Ovary (tissue), 10 donors: ENCODE results near the gene ADGB. TPM values are rescaled to one million over a fixed set of nuclear protein-coding genes. Genes with fewer than 3 reads are reported as not detected.

Experiments
- DNase-seq, 5 donors: peaks; one replicate each; pipeline ENCODE4 v3.0.0-alpha.2; 2019 to 2020
- H3K27ac ChIP-seq, 2 donors: fragments of 200-600 bp; one replicate each; pipeline versions ENCODE4 v1.5.1 to v1.8.0; 2019 to 2022
- H3K27me3 ChIP-seq: fragments of 200-600 bp; one replicate; pipeline ENCODE4 v1.8.0; 2022
- H3K36me3 ChIP-seq: fragments of 200-600 bp; sonication (generic); one replicate; pipeline ENCODE4 v1.5.1; 2019
- H3K4me1 ChIP-seq: one replicate; pipeline ENCODE4 v1.8.1; 2013; ENCODE audit warnings: mild to moderate bottlenecking, moderate library complexity; ENCODE audit not compliant: insufficient read depth
- H3K4me3 ChIP-seq: fragments of 200-600 bp; sonication (generic); one replicate; pipeline ENCODE4 v1.5.1; 2017
- H3K9me3 ChIP-seq, 2 donors: fragments of 200-600 bp in 1 of 2; sonication (generic) in 1 of 2; one replicate each; pipeline versions ENCODE4 v1.5.1 to v1.8.1; 2013 to 2019; ENCODE audit warnings: mild to moderate bottlenecking in 1 of 2, moderate library complexity in 1 of 2
- CTCF ChIP-seq, 3 donors: fragments of 450-650 bp in 2 of 3; fragments of 200-600 bp in 1 of 3; IDR thresholded peaks; one replicate each; pipeline versions ENCODE4 v1.5.1 to v1.8.0; 2016 to 2022; ENCODE audit warnings: antibody characterized with exemption in 3 of 3, mild to moderate bottlenecking in 1 of 3
- EP300 ChIP-seq: sonication (generic); formaldehyde crosslinking; IDR thresholded peaks from one replicate; pipeline ENCODE4 v1.6.1; 2017; ENCODE audit warnings: antibody characterized with exemption
- POLR2A ChIP-seq: fragments of 450-650 bp; IDR thresholded peaks from one replicate; pipeline ENCODE4 v1.6.1; 2017; ENCODE audit warnings: antibody characterized with exemption, mild to moderate bottlenecking, moderate library complexity
- WGBS, 3 donors: extraction: QIAGEN DNeasy Blood & Tissue Kit in 1 of 3; methylation state at CpG; one replicate each; pipeline versions ENCODE4 v1.1.5 to v1.1.7; 2013 to 2017; 5-methylcytosine and 5-hydroxymethylcytosine counted together
- intact Hi-C, 4 donors: fragments of 100-400 bp; cut with DNase I; formaldehyde crosslinking; loops; one replicate each; pipeline versions ENCODE4 v1.11.0 to v1.15.1; 2022 to 2023
- long read RNA-seq, 3 donors: library from polyadenylated mRNA in 2 of 3; unstranded in 2 of 3; transcript quantifications; one replicate each; pipeline ENCODE4 v2.0.0 and lab custom pipeline, GENCODE V29; 2021 to 2026
- polyA plus RNA-seq, 2 donors: library from polyadenylated mRNA; stranded (reverse); fragments of 200-250 nt in 1 of 2; fragments of 350-450 nt in 1 of 2; fragmentation: Illumina TruSeq in 1 of 2; extraction: RNeasy Lipid Tissue Mini Kit (QIAGEN cat#74804) in 1 of 2; gene quantifications; one replicate each; pipeline ENCODE4 v1.2.3, GENCODE V29; 2013 to 2014
- total RNA-seq, 7 donors: library from RNA; depleted of rRNA in 2 of 7; stranded (reverse); fragments of >200 nt in 2 of 7; fragmentation: NEBNext Ultra II Directional in 3 of 7; extraction: Animal tissue kit (Norgen Biotek cat#: 25700) in 3 of 7; gene quantifications; one replicate each; pipeline versions ENCODE4 v1.1.0 to v1.2.4, GENCODE V29; 2016 to 2023
- donor health status: DM: no; HTN: no; CAD: no; lungs with moderate emphysema.
- donor health status: DM: no; HTN: no; CAD: no.
- donor health status: Bipolar disorder and iron deficiency.
- donor health status: DM: yes; HTN: yes; CAD: no.
- donor health status: DM: no; HTN: no; CAD: no.
- donor health status: DM: yes; HTN: yes; CAD: no.

ADGB gene
- 10 to 100 TPM in 1 of 7 donors, under 1 TPM in 4, not detected in 2; 0.60 to 16.5 (median 0.72) TPM for total RNA-seq
- not detected for polyA plus RNA-seq
- long read RNA-seq, donor 1 = 0 reads
- long read RNA-seq, donor 2 = 0 reads
- long read RNA-seq, donor 3 = 0 reads

- 2 to 4% (median 4%) methylated on average over 32 of the region's 32 CpGs for WGBS, 3 donors
- H3K4me3 ChIP-seq = peak within 1 kb of the TSS; percentile 25
- no peaks in the 10 kb centered on the region for H3K36me3 ChIP-seq
- H3K27ac ChIP-seq = no peak within 1 kb of the TSS
- no peaks in the 10 kb centered on the region for H3K27me3 ChIP-seq
- TF ChIP-seq EP300 (no peak), POLR2A (no peak), CTCF (IDR thresholded peaks at IDR 0.05) (no peak)
- intact Hi-C loops = no loop called here
- peak; percentile 18 to 63 (median 27) for DNase-seq
- H3K9me3 ChIP-seq = no peaks in the 10 kb centered on the region
- peaks cover 3% of the 10 kb centered on the region for H3K4me1 ChIP-seq
These were observed at the start of gene ADGB for GRCh38 chr6:146598772-146599405. Gene ADGB (plus strand): TSS chr6:146598972. CDS start chr6:146599041, 69 bp downstream.

GRCh38 chr6:146550911-146551310 is 47.9 kb upstream of the ADGB start:
- Histone ChIP-seq H3K36me3 (no peaks in the 10 kb centered on the region), H3K27me3 (no peaks in the 10 kb centered on the region), H3K27ac (no peak overlapping the region), H3K4me3 (no peak overlapping the region), H3K9me3 (no peaks in the 10 kb centered on the region), H3K4me1 (peaks cover 1% of the 10 kb centered on the region)
- DNase-seq = peak in 1 of 5 donors; percentile 17
- WGBS, 3 donors = 84 to 97% (median 88%) methylated on average over 6 of the region's 6 CpGs
- intact Hi-C loops = no loop called here
- TF ChIP-seq EP300 = no peak
- no peak for TF ChIP-seq CTCF (IDR thresholded peaks at IDR 0.05)

- Histone ChIP-seq H3K27me3 (no peaks in the 10 kb centered on the region), H3K36me3 (no peaks in the 10 kb centered on the region), H3K27ac (no peak overlapping the region), H3K4me3 (no peak overlapping the region), H3K4me1 (peaks cover 1% of the 10 kb centered on the region), H3K9me3 (no peaks in the 10 kb centered on the region)
- DNase-seq = no peak
- TF ChIP-seq POLR2A (no peak), CTCF (IDR thresholded peaks at IDR 0.05) (no peak)
- WGBS, 3 donors = 90 to 91% (median 91%) methylated on average over 7 of the region's 7 CpGs
- intact Hi-C loops = no loop called here
These were observed 47.2 kb upstream of the ADGB start for GRCh38 chr6:146551545-146551944.

GRCh38 chr6:146553377-146554135 is 45.2 kb upstream of the ADGB start:
- no peaks in the 10 kb centered on the region for H3K27me3 ChIP-seq
- H3K27ac ChIP-seq = no peak overlapping the region
- H3K4me1 ChIP-seq = no peaks in the 10 kb centered on the region
- no peak for TF ChIP-seq EP300
- no peak for TF ChIP-seq CTCF (IDR thresholded peaks at IDR 0.05)
- no peak for TF ChIP-seq POLR2A
- H3K36me3 ChIP-seq = no peaks in the 10 kb centered on the region
- no peaks in the 10 kb centered on the region for H3K9me3 ChIP-seq
- intact Hi-C loops = no loop called here
- WGBS, 3 donors = 46 to 54% (median 51%) methylated on average over 7 of the region's 7 CpGs
- no peak for DNase-seq
- H3K4me3 ChIP-seq = no peak overlapping the region
